ENCODE data around the gene NPLOC4. TPM values are rescaled to one million over a fixed set of nuclear protein-coding genes. Genes with fewer than 3 reads are reported as not detected.

NPLOC4 gene
- total and polyA plus RNA-seq, 8 donors, result 24.0 to 284 (median 54.8) TPM

- DNase-seq, result no peak
- intact Hi-C loops (cut with DNase I; ENCODE audit: low total_unique reads), result no loop called here
Observed at GRCh38 chr17:81640011-81640410, 3.1 kb upstream of the NPLOC4 start.

GRCh38 chr17:81638683-81639082 is 1.8 kb upstream of the NPLOC4 start:
- Histone ChIP-seq H3K36me3 (no peaks in the 10 kb centered on the region), H3K4me1 (peaks cover 20 to 34% (median 33%) of the 10 kb centered on the region in 4 donors), H3K27ac (no peak overlapping the region), H3K27me3 (no peaks in the 10 kb centered on the region), H3K4me3 (no peak overlapping the region), H3K9me3 (no peaks in the 10 kb centered on the region)
- no peak for TF ChIP-seq EP300 (IDR thresholded peaks at IDR 0.05)
- TF ChIP-seq POLR2A (IDR thresholded peaks at IDR 0.05), result no peak
- no peak for TF ChIP-seq POLR2AphosphoS5 (IDR thresholded peaks at IDR 0.05)
- TF ChIP-seq CTCF (IDR thresholded peaks at IDR 0.05), result no peak
- 54 to 73% (median 61%) methylated on average over 4 of the region's 4 CpGs for WGBS, 5 donors
- intact Hi-C loops (cut with DNase I; ENCODE audit: low total_unique reads), result no loop called here
- no peak for DNase-seq

More at GRCh38 chr17:81640011-81640410, 3.1 kb upstream of the NPLOC4 start:
- Histone ChIP-seq H3K4me3 (no peak overlapping the region), H3K9me3 (no peaks in the 10 kb centered on the region), H3K36me3 (no peaks in the 10 kb centered on the region), H3K4me1 (peaks cover 11 to 21% (median 20%) of the 10 kb centered on the region in 4 donors), H3K27ac (no peak overlapping the region), H3K27me3 (no peaks in the 10 kb centered on the region)
- 90 to 94% (median 93%) methylated on average over 9 of the region's 9 CpGs for WGBS, 5 donors
- TF ChIP-seq POLR2A (IDR thresholded peaks at IDR 0.05) (no peak), EP300 (IDR thresholded peaks at IDR 0.05) (no peak), POLR2AphosphoS5 (IDR thresholded peaks at IDR 0.05) (no peak), CTCF (IDR thresholded peaks at IDR 0.05) (no peak)

GRCh38 chr17:81635973-81636504 is 873 bp downstream of the NPLOC4 start:
- DNase-seq, result no peak
- intact Hi-C loops (cut with DNase I; ENCODE audit: low total_unique reads), result no loop called here
- 28 to 36% (median 30%) methylated on average over 18 of the region's 18 CpGs for WGBS, 5 donors
- H3K36me3 ChIP-seq, result peaks cover 0 to 7% (median 6%) of the 10 kb centered on the region in 4 donors
- H3K27me3 ChIP-seq, result no peaks in the 10 kb centered on the region
- H3K4me1 ChIP-seq, result peaks cover 20 to 46% (median 40%) of the 10 kb centered on the region in 4 donors
- peak overlapping the region; percentile 65 to 97 (median 80) for H3K4me3 ChIP-seq
- TF ChIP-seq POLR2AphosphoS5 (IDR thresholded peaks at IDR 0.05) (no peak), POLR2A (IDR thresholded peaks at IDR 0.05) (no peak), CTCF (IDR thresholded peaks at IDR 0.05) (no peak), EP300 (IDR thresholded peaks at IDR 0.05) (no peak)
- H3K27ac ChIP-seq, result peak overlapping the region; percentile 89 to 96 (median 95)
- no peaks in the 10 kb centered on the region for H3K9me3 ChIP-seq

GRCh38 chr17:81635431-81635830 is 1.5 kb downstream of the NPLOC4 start:
- Histone ChIP-seq H3K36me3 (peaks cover 0 to 12% (median 9%) of the 10 kb centered on the region in 4 donors), H3K4me1 (peaks cover 20 to 46% (median 40%) of the 10 kb centered on the region in 4 donors), H3K27ac (peak overlapping the region in 2 of 5 donors; percentile 89 to 94)

More at GRCh38 chr17:81635431-81635830, 1.5 kb downstream of the NPLOC4 start:
- no peak for DNase-seq
- 63 to 85% (median 76%) methylated on average over 4 to 5 of the region's 5 CpGs for whole genome bisulfite sequencing, 5 donors
- intact Hi-C loops (cut with DNase I; ENCODE audit: low total_unique reads), result no loop called here
- no peaks in the 10 kb centered on the region for H3K9me3 ChIP-seq
- peak overlapping the region; percentile 65 to 97 (median 80) for H3K4me3 ChIP-seq
- no peaks in the 10 kb centered on the region for H3K27me3 ChIP-seq
- TF ChIP-seq CTCF (IDR thresholded peaks at IDR 0.05), result no peak
- no peak for TF ChIP-seq POLR2A (IDR thresholded peaks at IDR 0.05)
- no peak for TF ChIP-seq EP300 (IDR thresholded peaks at IDR 0.05)
- TF ChIP-seq POLR2AphosphoS5 (IDR thresholded peaks at IDR 0.05), result no peak

All from stomach (tissue), 9 donors.